ENCODE measurements around the gene MLLT3. TPM values are rescaled to one million over a fixed set of nuclear protein-coding genes. Genes with fewer than 3 reads are reported as not detected.

Gene MLLT3
- total RNA-seq, 1 donor: 17.4 TPM

- Histone ChIP-seq H3K4me1 (ENCODE audit: insufficient read depth, low read length) (peaks cover 5% of the 10 kb centered on the region), H3K9me3 (ENCODE audit: low read depth, low read length) (no peaks in the 10 kb centered on the region), H3K27me3 (ENCODE audit: insufficient read depth, low read length) (no peaks in the 10 kb centered on the region), H3K27ac (ENCODE audit: low read depth, low read length) (no peak overlapping the region), H3K4me3 (ENCODE audit: insufficient read depth, low read length) (no peak overlapping the region), H2AFZ (ENCODE audit: low read length) (no peak overlapping the region), H3K4me2 (ENCODE audit: insufficient read depth, low read length) (no peak overlapping the region), H4K20me1 (ENCODE audit: insufficient read depth, low read length) (no peaks in the 10 kb centered on the region), H3K36me3 (ENCODE audit: insufficient read depth, low read length) (no peaks in the 10 kb centered on the region), H3K79me2 (ENCODE audit: insufficient read depth, low read length) (peaks cover 1% of the 10 kb centered on the region)
- no peak for TF ChIP-seq CTCF (IDR thresholded peaks at IDR 0.05; ENCODE audit: extremely low read depth, low read depth, low read length)
- DNase-seq (ENCODE audit: insufficient read length, low spot score, missing footprints): no peak
These were observed 70.5 kb downstream of the MLLT3 start for GRCh38 chr9:20551835-20552234.

GRCh38 chr9:20551236-20551635 is 71.1 kb downstream of the MLLT3 start:
- H3K79me2 ChIP-seq (ENCODE audit: insufficient read depth, low read length): no peaks in the 10 kb centered on the region
- H3K4me3 ChIP-seq (ENCODE audit: insufficient read depth, low read length): no peak overlapping the region
- H4K20me1 ChIP-seq (ENCODE audit: insufficient read depth, low read length): no peaks in the 10 kb centered on the region
- no peak overlapping the region for H3K27ac ChIP-seq (ENCODE audit: low read depth, low read length)
- no peak overlapping the region for H3K4me2 ChIP-seq (ENCODE audit: insufficient read depth, low read length)
- TF ChIP-seq CTCF (IDR thresholded peaks at IDR 0.05; ENCODE audit: extremely low read depth, low read depth, low read length): no peak
- no peaks in the 10 kb centered on the region for H3K36me3 ChIP-seq (ENCODE audit: insufficient read depth, low read length)
- no peaks in the 10 kb centered on the region for H3K27me3 ChIP-seq (ENCODE audit: insufficient read depth, low read length)
- no peaks in the 10 kb centered on the region for H3K9me3 ChIP-seq (ENCODE audit: low read depth, low read length)
- DNase-seq (ENCODE audit: insufficient read length, low spot score, missing footprints): no peak
- peaks cover 5% of the 10 kb centered on the region for H3K4me1 ChIP-seq (ENCODE audit: insufficient read depth, low read length)
- H2AFZ ChIP-seq (ENCODE audit: low read length): no peak overlapping the region

- no peak for TF ChIP-seq CTCF (IDR thresholded peaks at IDR 0.05; ENCODE audit: extremely low read depth, low read depth, low read length)
- H3K79me2 ChIP-seq (ENCODE audit: insufficient read depth, low read length): no peaks in the 10 kb centered on the region
These were observed 72.0 kb downstream of the MLLT3 start for GRCh38 chr9:20550326-20550725.

GRCh38 chr9:20549053-20549452 is 73.2 kb downstream of the MLLT3 start:
- H3K36me3 ChIP-seq (ENCODE audit: insufficient read depth, low read length): no peaks in the 10 kb centered on the region
- no peaks in the 10 kb centered on the region for H3K27me3 ChIP-seq (ENCODE audit: insufficient read depth, low read length)
- no peak overlapping the region for H2AFZ ChIP-seq (ENCODE audit: low read length)
- H3K4me2 ChIP-seq (ENCODE audit: insufficient read depth, low read length): no peak overlapping the region
- H3K27ac ChIP-seq (ENCODE audit: low read depth, low read length): no peak overlapping the region
- no peaks in the 10 kb centered on the region for H4K20me1 ChIP-seq (ENCODE audit: insufficient read depth, low read length)
- TF ChIP-seq CTCF (IDR thresholded peaks at IDR 0.05; ENCODE audit: extremely low read depth, low read depth, low read length): no peak
- no peaks in the 10 kb centered on the region for H3K79me2 ChIP-seq (ENCODE audit: insufficient read depth, low read length)
- peaks cover 5% of the 10 kb centered on the region for H3K4me1 ChIP-seq (ENCODE audit: insufficient read depth, low read length)
- no peak for DNase-seq (ENCODE audit: insufficient read length, low spot score, missing footprints)
- H3K9me3 ChIP-seq (ENCODE audit: low read depth, low read length): no peaks in the 10 kb centered on the region
- H3K4me3 ChIP-seq (ENCODE audit: insufficient read depth, low read length): no peak overlapping the region

More at GRCh38 chr9:20550326-20550725, 72.0 kb downstream of the MLLT3 start:
- Histone ChIP-seq H3K4me1 (ENCODE audit: insufficient read depth, low read length) (peaks cover 5% of the 10 kb centered on the region), H3K4me2 (ENCODE audit: insufficient read depth, low read length) (no peak overlapping the region), H2AFZ (ENCODE audit: low read length) (no peak overlapping the region), H4K20me1 (ENCODE audit: insufficient read depth, low read length) (no peaks in the 10 kb centered on the region), H3K4me3 (ENCODE audit: insufficient read depth, low read length) (no peak overlapping the region), H3K27ac (ENCODE audit: low read depth, low read length) (no peak overlapping the region), H3K27me3 (ENCODE audit: insufficient read depth, low read length) (no peaks in the 10 kb centered on the region), H3K9me3 (ENCODE audit: low read depth, low read length) (no peaks in the 10 kb centered on the region), H3K36me3 (ENCODE audit: insufficient read depth, low read length) (no peaks in the 10 kb centered on the region)
- DNase-seq (ENCODE audit: insufficient read length, low spot score, missing footprints): no peak

Measured in osteoblast (primary cell).